Neuronal stem cell (in vitro differentiated cells): ENCODE data around the gene PRR35.

Source experiments
- DNase-seq: peaks from one replicate; pipeline ENCODE4 v3.0.0-alpha.2; 2013; ENCODE audit warnings: low spot score
- H2AFZ ChIP-seq: one replicate; pipeline ENCODE4 v1.6.1; 2013; ENCODE audit warnings: mild to moderate bottlenecking, low read length, inconsistent platforms
- H2AK5ac ChIP-seq: 2 replicates; pipeline ENCODE4 v1.6.1; 2013; ENCODE audit warnings: low read depth, mild to moderate bottlenecking, inconsistent platforms, low read length, moderate library complexity, mixed read lengths
- H2BK120ac ChIP-seq: 2 replicates; pipeline ENCODE4 v1.6.1; 2013; ENCODE audit warnings: low read depth, mild to moderate bottlenecking, inconsistent platforms, low read length, moderate library complexity, mixed read lengths
- H2BK12ac ChIP-seq: one replicate; pipeline ENCODE4 v1.6.1; 2013; ENCODE audit warnings: low read length, inconsistent platforms
- H2BK15ac ChIP-seq: 2 replicates; pipeline ENCODE4 v1.6.1; 2013; ENCODE audit warnings: mild to moderate bottlenecking, low read length, inconsistent platforms, mixed read lengths
- H2BK5ac ChIP-seq: one replicate; pipeline ENCODE4 v1.6.1; 2013; ENCODE audit warnings: inconsistent platforms, mild to moderate bottlenecking, low read length, moderate library complexity
- H3K14ac ChIP-seq: one replicate; pipeline ENCODE4 v1.6.1; 2013; ENCODE audit warnings: low read length, inconsistent platforms
- H3K18ac ChIP-seq: 2 replicates; pipeline ENCODE4 v1.6.1; 2013; ENCODE audit warnings: low read length, inconsistent platforms
- H3K23ac ChIP-seq: 2 replicates; pipeline ENCODE4 v1.6.1; 2013; ENCODE audit warnings: low read depth, mild to moderate bottlenecking, mixed read lengths, low read length, inconsistent platforms; ENCODE audit not compliant: poor library complexity
- H3K27ac ChIP-seq: replicated peaks from 3 replicates; pipeline ENCODE4 v1.5.1; 2013; ENCODE audit warnings: low read length, inconsistent platforms
- H3K27me3 ChIP-seq, 3 experiments: 2 replicates each; pipeline ENCODE4 v1.6.1; 2013; ENCODE audit warnings: low read length in 3 of 3, mild to moderate bottlenecking in 2 of 3, inconsistent platforms in 1 of 3, low read depth in 1 of 3, mixed read lengths in 1 of 3, moderate library complexity in 1 of 3; ENCODE audit not compliant: control insufficient read depth in 3 of 3, insufficient read depth in 3 of 3
- H3K36me3 ChIP-seq, 2 donors: replicated peaks in 1 of 2; 2 replicates each; pipeline ENCODE4 v1.6.1; 2013; ENCODE audit warnings: low read length in 2 of 2; ENCODE audit not compliant: control insufficient read depth in 2 of 2, insufficient read depth in 2 of 2
- H3K4ac ChIP-seq: 2 replicates; pipeline ENCODE4 v1.6.1; 2013; ENCODE audit warnings: inconsistent platforms, mild to moderate bottlenecking, low read length, moderate library complexity
- H3K4me1 ChIP-seq, 2 donors: 1 replicate in 1 of 2; 2 replicates in 1 of 2; pipeline ENCODE4 v1.6.1; 2013; ENCODE audit warnings: low read length in 2 of 2, low read depth in 1 of 2; ENCODE audit not compliant: control insufficient read depth in 2 of 2, insufficient read depth in 1 of 2
- H3K4me2 ChIP-seq: one replicate; pipeline ENCODE4 v1.6.1; 2013; ENCODE audit warnings: mild to moderate bottlenecking, low read length, inconsistent platforms; ENCODE audit not compliant: insufficient read depth, poor library complexity, severe bottlenecking
- H3K4me3 ChIP-seq, 2 donors: 2 replicates each; pipeline ENCODE4 v1.5.1; 2013; ENCODE audit warnings: low read length in 2 of 2, mild to moderate bottlenecking in 2 of 2, inconsistent platforms in 1 of 2, moderate library complexity in 1 of 2
- H3K79me1 ChIP-seq: one replicate; pipeline ENCODE4 v1.6.1; 2013; ENCODE audit warnings: low read depth, mild to moderate bottlenecking, inconsistent platforms, low read length, moderate library complexity
- H3K9ac ChIP-seq: one replicate; pipeline ENCODE4 v1.6.1; 2013; ENCODE audit warnings: mild to moderate bottlenecking, low read depth, low read length, inconsistent platforms; ENCODE audit not compliant: poor library complexity
- H3K9me3 ChIP-seq, 2 donors: replicated peaks in 1 of 2; 2 replicates each; pipeline versions ENCODE3 to v1.6.1; 2013; ENCODE audit warnings: low read length in 2 of 2, mild to moderate bottlenecking in 2 of 2, inconsistent platforms in 1 of 2, low read depth in 1 of 2, mixed read lengths in 1 of 2, moderate library complexity in 1 of 2; ENCODE audit not compliant: control insufficient read depth in 2 of 2, insufficient read depth in 1 of 2
- H4K8ac ChIP-seq: one replicate; pipeline ENCODE4 v1.6.1; 2013; ENCODE audit warnings: low read depth, mild to moderate bottlenecking, inconsistent platforms, low read length, moderate library complexity
- H4K91ac ChIP-seq: one replicate; pipeline ENCODE4 v1.6.1; 2013; ENCODE audit warnings: low read length, low read depth, mild to moderate bottlenecking, inconsistent platforms; ENCODE audit not compliant: poor library complexity
- WGBS, 2 donors: extraction: QIAGEN DNeasy Blood & Tissue Kit; methylation state at CpG; one replicate each; pipeline ENCODE4 v1.1.7; 2013; ENCODE audit warnings: missing lambda C conversion rate in 2 of 2, mixed read lengths in 1 of 2; ENCODE audit not compliant: insufficient read length in 2 of 2, insufficient replicate concordance in 1 of 2; ENCODE audit errors: extremely low coverage in 2 of 2; 5-methylcytosine and 5-hydroxymethylcytosine counted together

The PRR35 gene

DNA sequence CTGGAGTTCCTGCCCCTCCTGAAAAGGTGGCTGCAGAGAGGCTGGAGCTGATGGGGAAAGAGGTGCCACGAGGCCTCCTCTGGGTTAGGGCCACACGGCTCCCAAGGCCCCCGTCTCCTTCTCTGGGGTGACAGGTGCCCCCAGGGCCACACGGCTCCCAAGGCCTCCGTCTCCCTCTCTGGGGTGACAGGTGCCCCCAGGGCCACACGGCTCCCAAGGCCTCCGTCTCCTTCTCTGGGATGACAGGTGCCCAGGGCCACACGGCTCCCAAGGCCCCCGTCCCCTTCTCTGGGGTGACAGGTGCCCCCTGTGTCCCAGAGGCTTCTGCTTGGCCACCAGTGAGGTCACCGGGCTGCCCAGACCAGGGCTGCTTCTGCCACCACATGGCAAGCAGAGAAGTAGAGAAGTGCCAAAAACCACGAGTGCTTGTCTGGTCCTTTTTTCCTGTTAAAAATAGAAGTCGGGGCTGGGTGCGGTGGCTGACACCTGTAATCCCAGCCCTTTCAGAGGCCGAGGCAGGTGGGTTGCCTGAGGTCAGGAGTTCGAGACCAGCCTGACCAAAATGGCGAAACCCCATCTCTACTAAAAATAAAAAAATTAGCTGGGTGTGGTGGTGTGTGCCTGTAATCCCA, 28.6 kb upstream of the PRR35 start:
- no peak overlapping the region for H3K14ac ChIP-seq
- H3K9me3 ChIP-seq: no peaks in the 10 kb centered on the region
- no peak overlapping the region for H3K18ac ChIP-seq
- no peak overlapping the region for H3K4ac ChIP-seq
- no peak overlapping the region for H3K9ac ChIP-seq
- no CpG with 5 or more reads among the region's 16 CpGs for WGBS, 2 donors
- H3K27me3 ChIP-seq: no peaks in the 10 kb centered on the region
- H2AFZ ChIP-seq: no peak overlapping the region
- H4K91ac ChIP-seq: no peak overlapping the region
- H2AK5ac ChIP-seq: no peak overlapping the region
- H2BK15ac ChIP-seq: no peak overlapping the region
- no peak overlapping the region for H3K4me3 ChIP-seq
- no peak for DNase-seq
- peak overlapping the region; percentile 58 for H2BK12ac ChIP-seq
- H3K36me3 ChIP-seq: peaks cover 0 to 15% of the 10 kb centered on the region in 2 donors
- H3K4me1 ChIP-seq: peaks cover 7 to 14% of the 10 kb centered on the region in 2 donors
- no peak overlapping the region for H3K4me2 ChIP-seq
- H2BK5ac ChIP-seq: no peak overlapping the region
- H3K27ac ChIP-seq: no peak overlapping the region
- no peak overlapping the region for H2BK120ac ChIP-seq
- no peak overlapping the region for H4K8ac ChIP-seq
- H3K79me1 ChIP-seq: peaks cover 37% of the 10 kb centered on the region
- H3K23ac ChIP-seq: no peak overlapping the region

DNA sequence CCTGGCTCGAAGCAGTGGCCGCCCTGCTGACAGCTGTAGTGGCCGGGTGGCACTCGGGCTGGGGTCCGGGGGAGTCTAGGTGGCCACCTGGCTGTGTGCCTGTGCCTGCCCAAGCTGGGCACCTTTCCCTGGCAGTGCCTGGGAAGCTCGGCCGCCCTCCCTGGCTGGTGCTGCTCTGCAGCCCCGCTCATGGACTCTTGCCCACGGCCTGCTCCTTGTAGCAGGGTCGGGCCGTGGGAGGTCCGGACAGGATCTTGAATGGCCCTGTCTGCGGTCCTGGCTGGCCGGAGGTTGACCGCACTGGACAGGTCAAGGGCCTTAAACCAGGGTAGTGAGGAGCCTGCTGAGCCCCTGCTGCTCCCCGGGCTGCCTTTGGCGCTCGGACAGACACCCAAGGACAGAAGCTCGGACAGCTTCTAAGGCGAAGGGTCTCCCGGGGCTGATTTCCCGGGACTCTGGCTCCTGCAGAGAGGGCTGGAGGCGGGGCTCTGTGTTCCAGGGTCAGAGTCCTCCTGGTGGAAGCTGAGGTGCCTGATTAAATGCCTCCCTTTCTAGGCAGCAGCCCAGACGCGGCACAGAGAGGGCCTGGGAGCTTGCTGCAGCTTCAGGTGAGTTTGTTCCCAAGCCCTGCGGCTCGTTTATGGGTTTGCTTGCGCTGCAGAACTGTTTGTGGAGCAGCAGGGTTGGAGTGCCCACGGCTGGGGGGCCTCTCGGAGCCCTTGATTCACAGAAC, 26.6 kb upstream of the PRR35 start:
- H3K9me3 ChIP-seq: no peaks in the 10 kb centered on the region
- H2AFZ ChIP-seq: no peak overlapping the region
- no peaks in the 10 kb centered on the region for H3K27me3 ChIP-seq
- H2BK12ac ChIP-seq: no peak overlapping the region
- H4K91ac ChIP-seq: no peak overlapping the region
- H2BK15ac ChIP-seq: peak overlapping the region; percentile 85
- peaks cover 6 to 13% of the 10 kb centered on the region in 2 donors for H3K4me1 ChIP-seq
- peak overlapping the region; percentile 19 for H3K18ac ChIP-seq
- peaks cover 42% of the 10 kb centered on the region for H3K79me1 ChIP-seq
- H3K27ac ChIP-seq: no peak overlapping the region
- H3K23ac ChIP-seq: peak overlapping the region; percentile 80
- H2BK5ac ChIP-seq: no peak overlapping the region
- H3K4me3 ChIP-seq: no peak overlapping the region
- no peak overlapping the region for H2BK120ac ChIP-seq
- no CpG with 5 or more reads among the region's 30 CpGs for WGBS, 2 donors
- no peak overlapping the region for H3K4ac ChIP-seq
- peak overlapping the region; percentile 94 for H3K14ac ChIP-seq
- H3K36me3 ChIP-seq: peaks cover 3 to 22% of the 10 kb centered on the region in 2 donors
- no peak overlapping the region for H4K8ac ChIP-seq
- H3K9ac ChIP-seq: peak overlapping the region; percentile 50
- peak overlapping the region; percentile 56 for H2AK5ac ChIP-seq
- no peak overlapping the region for H3K4me2 ChIP-seq
- DNase-seq: no peak

DNA sequence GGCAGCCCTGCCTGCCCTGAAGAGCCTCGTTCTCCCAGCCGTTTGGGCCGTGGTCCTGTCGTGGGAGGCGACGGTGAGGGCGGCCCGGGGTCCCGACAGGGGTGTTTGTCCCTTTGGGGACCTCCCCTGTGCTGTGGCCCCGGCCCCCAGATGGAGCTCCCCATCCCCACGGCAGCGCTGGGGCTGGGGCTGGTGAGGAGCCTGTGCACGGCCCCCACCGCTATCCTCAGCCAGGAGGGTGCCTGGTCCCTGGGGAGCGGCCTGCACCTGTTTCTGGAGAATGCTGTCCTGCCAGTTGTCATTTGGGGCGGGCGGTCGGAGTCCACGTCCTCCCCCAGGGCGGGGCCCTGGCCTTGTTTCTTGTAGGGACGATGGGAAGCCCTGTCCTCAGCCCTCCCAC, 26.1 kb upstream of the PRR35 start:
- H3K9ac ChIP-seq: no peak overlapping the region
- peak overlapping the region; percentile 56 for H2AK5ac ChIP-seq
- H2BK15ac ChIP-seq: no peak overlapping the region
- H4K91ac ChIP-seq: no peak overlapping the region
- no peak overlapping the region for H3K4ac ChIP-seq
- no peak overlapping the region for H4K8ac ChIP-seq
- H2BK12ac ChIP-seq: no peak overlapping the region
- DNase-seq: no peak
- peak overlapping the region; percentile 80 for H3K23ac ChIP-seq
- H3K4me1 ChIP-seq: peaks cover 2 to 7% of the 10 kb centered on the region in 2 donors
- H2AFZ ChIP-seq: no peak overlapping the region
- no peak overlapping the region for H2BK5ac ChIP-seq
- H3K14ac ChIP-seq: no peak overlapping the region
- no CpG with 5 or more reads among the region's 21 CpGs for WGBS, 2 donors
- no peak overlapping the region for H2BK120ac ChIP-seq
- no peaks in the 10 kb centered on the region for H3K27me3 ChIP-seq
- no peak overlapping the region for H3K4me3 ChIP-seq
- H3K4me2 ChIP-seq: no peak overlapping the region
- no peak overlapping the region for H3K27ac ChIP-seq
- H3K79me1 ChIP-seq: peaks cover 39% of the 10 kb centered on the region
- H3K9me3 ChIP-seq: no peaks in the 10 kb centered on the region
- peaks cover 3 to 22% of the 10 kb centered on the region in 2 donors for H3K36me3 ChIP-seq
- H3K18ac ChIP-seq: no peak overlapping the region

DNA sequence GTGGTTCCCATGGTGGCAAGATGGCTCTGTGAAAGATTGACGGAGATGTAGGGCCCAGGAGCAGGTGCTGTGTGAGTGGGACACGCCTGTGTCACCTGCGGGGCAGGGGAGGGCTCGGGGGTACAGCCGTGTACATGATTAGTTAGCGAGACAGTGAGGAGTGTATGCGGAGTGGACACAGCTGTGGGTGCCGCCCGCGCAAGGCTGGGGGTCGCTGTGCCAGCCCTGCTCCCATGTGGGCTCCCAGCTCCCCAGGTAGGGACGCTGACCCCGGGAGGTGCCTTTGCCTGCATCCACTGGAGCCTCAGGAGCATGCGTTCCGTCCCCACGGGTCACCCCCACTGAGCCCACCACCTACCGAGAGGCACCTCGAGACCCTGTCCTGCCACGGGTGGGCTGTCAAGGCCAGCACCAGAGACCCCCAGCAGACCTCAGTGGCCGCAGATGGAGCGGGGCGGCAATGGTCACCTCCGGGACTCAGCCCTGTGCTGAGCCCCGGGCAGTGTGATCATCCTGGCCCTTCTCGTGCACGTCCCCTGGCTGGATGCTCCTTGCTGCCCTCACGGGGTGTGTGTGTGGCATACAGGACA, 25.2 kb upstream of the PRR35 start:
- no peak overlapping the region for H2BK15ac ChIP-seq
- no peak overlapping the region for H2AK5ac ChIP-seq
- peaks cover 3 to 15% of the 10 kb centered on the region in 2 donors for H3K36me3 ChIP-seq
- H3K4me2 ChIP-seq: no peak overlapping the region
- peak overlapping the region; percentile 56 for H3K14ac ChIP-seq
- H2AFZ ChIP-seq: no peak overlapping the region
- H4K8ac ChIP-seq: no peak overlapping the region
- peak overlapping the region; percentile 48 for H3K18ac ChIP-seq
- DNase-seq: no peak
- no peak overlapping the region for H3K27ac ChIP-seq
- H2BK12ac ChIP-seq: peak overlapping the region; percentile 58
- H2BK120ac ChIP-seq: no peak overlapping the region
- no peak overlapping the region for H3K4ac ChIP-seq
- no peaks in the 10 kb centered on the region for H3K27me3 ChIP-seq
- no peaks in the 10 kb centered on the region for H3K4me1 ChIP-seq
- peaks cover 36% of the 10 kb centered on the region for H3K79me1 ChIP-seq
- H2BK5ac ChIP-seq: no peak overlapping the region
- peak overlapping the region; percentile 60 for H3K9ac ChIP-seq
- no peak overlapping the region for H4K91ac ChIP-seq
- WGBS, 2 donors: no CpG with 5 or more reads among the region's 27 CpGs
- no peaks in the 10 kb centered on the region for H3K9me3 ChIP-seq
- peak overlapping the region; percentile 89 for H3K23ac ChIP-seq
- H3K4me3 ChIP-seq: no peak overlapping the region
